Ishikawa (cell line): ENCODE data around the gene MTUS2.

Experiments used
- CEBPB ChIP-seq: IDR thresholded peaks from 2 replicates; pipeline ENCODE4 v1.6.1; 2012
- CREB1 ChIP-seq: IDR thresholded peaks from 2 replicates; pipeline ENCODE4 v1.6.1; 2012; ENCODE audit warnings: low read depth
- EGR1 ChIP-seq: IDR thresholded peaks from 2 replicates; pipeline ENCODE4 v1.6.1; 2012
- EP300 ChIP-seq: IDR thresholded peaks from 2 replicates; pipeline ENCODE4 v1.6.1; 2012; ENCODE audit warnings: borderline replicate concordance
- FOXM1 ChIP-seq: IDR thresholded peaks from 2 replicates; pipeline ENCODE4 v1.6.1; 2012; ENCODE audit warnings: low read depth, borderline replicate concordance
- NFIC ChIP-seq: IDR thresholded peaks from 2 replicates; pipeline ENCODE4 v1.6.1; 2012
- RAD21 ChIP-seq: IDR thresholded peaks from 2 replicates; pipeline ENCODE4 v1.6.1; 2012; ENCODE audit warnings: low read depth
- REST ChIP-seq: IDR thresholded peaks from 2 replicates; pipeline ENCODE4 v1.6.1; 2012; ENCODE audit warnings: low read depth, mild to moderate bottlenecking
- TAF1 ChIP-seq: IDR thresholded peaks from 2 replicates; pipeline ENCODE4 v1.6.1; 2012; ENCODE audit warnings: low read depth, mild to moderate bottlenecking
- TCF12 ChIP-seq: IDR thresholded peaks from 2 replicates; pipeline ENCODE4 v1.6.1; 2012; ENCODE audit warnings: low read depth
- TEAD4 ChIP-seq: IDR thresholded peaks from 2 replicates; pipeline ENCODE4 v1.6.1; 2012
- YY1 ChIP-seq: IDR thresholded peaks from 2 replicates; pipeline ENCODE4 v1.6.1; 2012; ENCODE audit warnings: low read depth
- ZBTB7A ChIP-seq: IDR thresholded peaks from 2 replicates; pipeline ENCODE4 v1.6.1; 2012; ENCODE audit warnings: low read depth
- TF ChIP-seq, protein P1 (sequence below): IDR thresholded peaks from 2 replicates; pipeline ENCODE4 v1.6.1; 2012
- TF ChIP-seq, protein P2 (sequence below): IDR thresholded peaks from 2 replicates; pipeline ENCODE4 v1.6.1; 2012

The MTUS2 gene

DNA sequence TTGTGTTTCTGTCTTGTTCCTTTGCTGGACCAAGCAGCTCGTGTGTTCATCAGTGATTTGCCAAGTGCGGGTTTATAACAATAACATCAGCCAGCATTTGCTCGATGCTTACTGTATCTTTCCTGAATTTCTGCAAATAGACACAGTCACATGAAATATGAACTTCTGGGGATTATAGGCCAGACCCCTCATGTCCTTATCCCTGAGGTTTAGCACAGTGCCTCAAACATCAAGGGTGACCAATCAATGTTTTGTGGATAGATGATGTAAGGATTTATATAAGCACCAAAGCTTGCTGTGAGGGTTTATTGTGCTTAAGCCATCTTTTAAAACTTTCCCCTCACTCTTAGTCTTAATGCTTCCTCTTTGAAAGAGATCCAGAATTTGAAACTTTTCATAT is 451.5 kb downstream of the MTUS2 start:
- TF ChIP-seq CREB1 (no peak), ZBTB7A (no peak), TAF1 (no peak), YY1 (no peak), REST (no peak), FOXM1 (no peak), EGR1 (no peak), NFIC (no peak), TCF12 (no peak), TEAD4 (no peak), EP300 (no peak), RAD21 (no peak), CEBPB (no peak)
- TF ChIP-seq, protein P1, sequence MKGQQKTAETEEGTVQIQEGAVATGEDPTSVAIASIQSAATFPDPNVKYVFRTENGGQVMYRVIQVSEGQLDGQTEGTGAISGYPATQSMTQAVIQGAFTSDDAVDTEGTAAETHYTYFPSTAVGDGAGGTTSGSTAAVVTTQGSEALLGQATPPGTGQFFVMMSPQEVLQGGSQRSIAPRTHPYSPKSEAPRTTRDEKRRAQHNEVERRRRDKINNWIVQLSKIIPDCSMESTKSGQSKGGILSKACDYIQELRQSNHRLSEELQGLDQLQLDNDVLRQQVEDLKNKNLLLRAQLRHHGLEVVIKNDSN = no peak
- TF ChIP-seq, protein P2, sequence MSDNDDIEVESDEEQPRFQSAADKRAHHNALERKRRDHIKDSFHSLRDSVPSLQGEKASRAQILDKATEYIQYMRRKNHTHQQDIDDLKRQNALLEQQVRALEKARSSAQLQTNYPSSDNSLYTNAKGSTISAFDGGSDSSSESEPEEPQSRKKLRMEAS = no peak

DNA sequence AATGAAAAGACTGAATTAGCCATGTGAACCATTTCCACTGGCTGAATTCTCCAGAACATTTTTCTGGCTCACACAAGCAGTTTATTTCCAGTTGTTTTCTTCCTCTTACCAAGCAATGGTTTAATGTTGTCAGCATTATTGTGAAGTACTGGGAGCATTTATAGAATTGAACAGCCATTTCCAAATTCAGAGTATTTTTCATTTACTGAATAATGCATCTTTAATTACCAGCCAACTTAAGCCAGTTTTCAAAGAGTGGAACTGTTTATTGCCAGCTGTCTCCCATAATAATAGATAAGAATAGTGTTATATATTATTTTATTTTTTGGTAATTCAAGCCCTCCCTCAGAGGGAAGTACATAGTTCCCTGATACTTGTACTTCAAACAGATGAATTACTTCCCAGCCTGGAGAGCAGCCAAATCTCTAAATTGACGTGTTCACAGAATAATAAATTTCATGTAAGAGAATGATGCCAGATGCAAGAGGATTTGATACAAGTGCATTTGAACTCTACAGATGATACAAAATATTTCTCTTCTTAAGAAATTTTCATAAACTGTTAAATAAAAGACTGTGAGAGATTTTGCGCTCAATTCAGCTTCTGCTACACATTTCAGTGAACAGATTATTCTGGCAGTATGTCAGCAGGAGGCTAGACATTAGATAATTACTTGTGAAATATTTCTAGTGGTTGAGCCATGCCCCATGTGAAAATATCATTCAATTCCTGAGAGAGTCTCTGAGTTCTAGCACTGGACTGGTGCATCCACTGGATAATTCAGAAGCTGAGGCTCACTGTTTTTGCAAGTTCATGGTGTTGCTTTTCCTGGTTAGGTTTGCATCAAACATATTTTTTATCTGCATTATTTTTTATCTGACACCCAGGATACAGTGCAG is 459.5 kb downstream of the MTUS2 start:
- TF ChIP-seq CREB1 (no peak), EGR1 (no peak), CEBPB (no peak), RAD21 (no peak), REST (no peak), ZBTB7A (no peak), EP300 (no peak), NFIC (no peak), YY1 (no peak), FOXM1 (no peak), TCF12 (no peak), TEAD4 (no peak), TAF1 (no peak)
- TF ChIP-seq, protein P1 = no peak
- TF ChIP-seq, protein P2 = no peak

DNA sequence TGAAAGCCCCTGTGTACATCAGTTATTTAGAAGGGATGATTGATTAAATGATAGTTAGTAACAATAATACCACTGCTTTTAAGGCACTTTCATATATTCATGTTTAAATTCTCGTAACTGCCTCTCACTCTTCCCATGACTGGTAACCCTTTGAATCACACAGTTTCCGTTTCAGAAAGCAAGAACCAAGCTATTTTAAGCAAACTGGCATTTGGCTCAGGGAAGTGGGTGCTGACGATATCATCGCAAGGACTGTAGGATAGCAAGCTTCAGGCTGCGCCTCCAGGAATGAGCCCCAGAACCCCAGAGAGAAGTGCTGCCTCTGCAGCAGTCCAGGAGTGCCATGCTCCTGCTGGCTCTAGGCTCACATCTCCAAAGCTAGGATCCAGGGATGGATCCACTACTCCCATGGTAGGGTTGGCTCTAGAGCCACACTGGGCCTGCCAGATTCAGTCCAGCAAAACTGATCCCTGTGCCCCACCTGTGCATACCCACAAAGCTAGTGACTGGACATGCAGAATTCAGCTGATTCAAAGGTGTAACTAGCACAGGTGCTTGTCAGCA is 461.9 kb downstream of the MTUS2 start:
- TF ChIP-seq REST (no peak), FOXM1 (no peak), YY1 (no peak), TCF12 (no peak), EGR1 (no peak), ZBTB7A (no peak), TEAD4 (no peak), NFIC (no peak), CEBPB (no peak), EP300 (no peak), CREB1 (no peak), RAD21 (no peak), TAF1 (no peak)
- TF ChIP-seq, protein P1 = no peak
- TF ChIP-seq, protein P2 = no peak
